ENCODE data around the gene SMIM33. TPM values are rescaled to one million over a fixed set of nuclear protein-coding genes. Genes with fewer than 3 reads are reported as not detected.

SMIM33 gene
- total and polyA plus RNA-seq, 9 donors = not detected

- Histone ChIP-seq H3K27me3 (no peaks in the 10 kb centered on the region), H3K36me3 (no peaks in the 10 kb centered on the region), H3K4me3 (no peak overlapping the region), H3K4me1 (ENCODE audit: insufficient read depth) (no peaks in the 10 kb centered on the region), H3K9me3 (no peaks in the 10 kb centered on the region), H3K27ac (no peak overlapping the region)
- no peak for DNase-seq
- 79 to 88% (median 84%) methylated on average over 5 of the region's 5 CpGs for WGBS, 3 donors
- no peak for TF ChIP-seq POLR2A (IDR thresholded peaks at IDR 0.05)
- TF ChIP-seq, protein P1, sequence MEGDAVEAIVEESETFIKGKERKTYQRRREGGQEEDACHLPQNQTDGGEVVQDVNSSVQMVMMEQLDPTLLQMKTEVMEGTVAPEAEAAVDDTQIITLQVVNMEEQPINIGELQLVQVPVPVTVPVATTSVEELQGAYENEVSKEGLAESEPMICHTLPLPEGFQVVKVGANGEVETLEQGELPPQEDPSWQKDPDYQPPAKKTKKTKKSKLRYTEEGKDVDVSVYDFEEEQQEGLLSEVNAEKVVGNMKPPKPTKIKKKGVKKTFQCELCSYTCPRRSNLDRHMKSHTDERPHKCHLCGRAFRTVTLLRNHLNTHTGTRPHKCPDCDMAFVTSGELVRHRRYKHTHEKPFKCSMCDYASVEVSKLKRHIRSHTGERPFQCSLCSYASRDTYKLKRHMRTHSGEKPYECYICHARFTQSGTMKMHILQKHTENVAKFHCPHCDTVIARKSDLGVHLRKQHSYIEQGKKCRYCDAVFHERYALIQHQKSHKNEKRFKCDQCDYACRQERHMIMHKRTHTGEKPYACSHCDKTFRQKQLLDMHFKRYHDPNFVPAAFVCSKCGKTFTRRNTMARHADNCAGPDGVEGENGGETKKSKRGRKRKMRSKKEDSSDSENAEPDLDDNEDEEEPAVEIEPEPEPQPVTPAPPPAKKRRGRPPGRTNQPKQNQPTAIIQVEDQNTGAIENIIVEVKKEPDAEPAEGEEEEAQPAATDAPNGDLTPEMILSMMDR (IDR thresholded peaks at IDR 0.05) = no peak
- TF ChIP-seq EP300 (IDR thresholded peaks at IDR 0.05) = no peak
- intact Hi-C loops (cut with DNase I) = loop anchor here in 1 of 4 donors (10.0 kb wide), 1 partner anchor 68 kb away; no protein-coding TSS in a partner anchor
Measured at GRCh38 chr5:139446956-139447779, 23.6 kb upstream of the SMIM33 start.

GRCh38 chr5:139451176-139451575 lies 19.6 kb upstream of the SMIM33 start:
- Histone ChIP-seq H3K27ac (no peak overlapping the region), H3K4me1 (ENCODE audit: insufficient read depth) (no peaks in the 10 kb centered on the region), H3K4me3 (no peak overlapping the region), H3K9me3 (no peaks in the 10 kb centered on the region), H3K27me3 (no peaks in the 10 kb centered on the region), H3K36me3 (no peaks in the 10 kb centered on the region)
- intact Hi-C loops (cut with DNase I) = no loop called here
- WGBS, 3 donors = 92 to 97% (median 93%) methylated on average over 2 of the region's 2 CpGs
- TF ChIP-seq, protein P1 (IDR thresholded peaks at IDR 0.05) = no peak
- TF ChIP-seq EP300 (IDR thresholded peaks at IDR 0.05) (no peak), POLR2A (IDR thresholded peaks at IDR 0.05) (no peak)
- peak in 1 of 5 donors; percentile 10 for DNase-seq

GRCh38 chr5:139451878-139452660 lies 18.7 kb upstream of the SMIM33 start:
- WGBS, 3 donors = 73 to 81% (median 76%) methylated on average over 3 of the region's 3 CpGs
- no peaks in the 10 kb centered on the region for H3K4me1 ChIP-seq (ENCODE audit: insufficient read depth)
- no peaks in the 10 kb centered on the region for H3K27me3 ChIP-seq
- TF ChIP-seq, protein P1 (IDR thresholded peaks at IDR 0.05) = no peak
- TF ChIP-seq POLR2A (IDR thresholded peaks at IDR 0.05) (no peak), EP300 (IDR thresholded peaks at IDR 0.05) (no peak)
- no peaks in the 10 kb centered on the region for H3K9me3 ChIP-seq
- DNase-seq = peak in 1 of 5 donors; percentile 14
- no peak overlapping the region for H3K4me3 ChIP-seq
- H3K27ac ChIP-seq = no peak overlapping the region
- H3K36me3 ChIP-seq = no peaks in the 10 kb centered on the region
- intact Hi-C loops (cut with DNase I) = no loop called here

DNA sequence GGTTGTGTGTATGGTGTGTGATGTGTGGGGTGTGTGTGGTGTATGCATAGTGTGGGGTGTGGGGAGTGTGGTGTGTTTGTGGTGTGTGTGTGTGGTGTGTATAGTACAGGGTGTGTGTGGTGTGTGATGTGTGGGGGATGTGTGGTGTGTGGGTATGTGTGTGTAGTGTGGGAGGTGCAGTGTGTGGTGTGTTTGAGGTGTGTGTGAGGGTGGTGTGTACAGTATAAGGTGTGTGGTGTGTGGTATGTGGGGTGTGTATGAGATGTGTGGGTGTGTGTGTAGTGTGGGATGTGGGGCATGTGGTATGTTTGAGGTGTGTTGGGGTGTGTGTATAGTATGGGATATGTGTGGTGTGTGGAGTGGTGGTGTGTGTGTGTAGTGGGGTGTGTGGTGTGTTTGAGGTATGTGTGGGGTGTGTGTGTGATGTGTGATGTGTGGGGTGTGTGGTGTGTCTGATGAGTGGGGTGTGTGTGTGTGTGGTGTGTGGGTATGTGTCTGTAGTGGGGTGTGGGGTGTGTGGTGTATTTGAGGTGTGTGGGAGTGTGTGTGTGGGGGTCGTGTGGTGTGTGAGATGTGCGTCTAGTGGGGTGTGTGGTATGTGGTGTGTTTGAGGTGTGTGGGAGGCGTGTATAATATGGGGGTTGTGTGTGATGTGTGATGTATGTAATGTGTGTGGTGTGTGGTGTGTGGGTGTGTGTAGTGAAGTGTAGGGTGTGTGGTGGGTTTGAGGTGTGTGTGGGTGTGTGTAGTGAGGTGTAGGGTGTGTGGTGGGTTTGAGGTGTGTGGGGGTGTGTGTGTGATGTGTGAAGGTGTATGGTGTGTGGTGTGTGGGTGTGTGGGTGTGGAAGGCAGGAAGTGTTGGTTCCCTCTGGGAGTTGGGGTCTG lies 16.9 kb upstream of the SMIM33 start:
- Histone ChIP-seq H3K9me3 (no peaks in the 10 kb centered on the region), H3K4me1 (ENCODE audit: insufficient read depth) (no peaks in the 10 kb centered on the region), H3K27ac (no peak overlapping the region), H3K27me3 (no peaks in the 10 kb centered on the region), H3K4me3 (no peak overlapping the region), H3K36me3 (no peaks in the 10 kb centered on the region)
- TF ChIP-seq, protein P1 (IDR thresholded peaks at IDR 0.05) = no peak
- TF ChIP-seq EP300 (IDR thresholded peaks at IDR 0.05) = no peak
- TF ChIP-seq POLR2A (IDR thresholded peaks at IDR 0.05) = no peak
- intact Hi-C loops (cut with DNase I) = no loop called here
- DNase-seq = peak in 1 of 5 donors; percentile 4
- WGBS, 3 donors = 57 to 59% (median 58%) methylated on average over 3 of the region's 3 CpGs
